Measurements from ENCODE around the gene EOLA2.
"Not testable (repeated sequence)": the region's sequence is repeated elsewhere in the genome, so short reads cannot be mapped to it uniquely, and the experiment has no call there.

GRCh38 chrX:149927245-149927963, 10.9 kb downstream of the EOLA2 start:
- TF ChIP-seq CTCF (optimal IDR thresholded peaks at IDR 0.05 in 1 of 3, IDR thresholded peaks at IDR 0.05 in 1 of 3, conservative IDR thresholded peaks at IDR 0.05 in 1 of 3; ENCODE audit: extremely low read depth in 1 of 3, insufficient read depth in 2 of 3, low read length in 3 of 3); EZH2 (IDR thresholded peaks at IDR 0.05; ENCODE audit: low read length): not testable (repeated sequence)

All from keratinocyte (primary cell).